NK-92 treated with Interleukin-12 subunit alpha and Interleukin-12 subunit beta, amount 100 ng/mL, for 24 hours (cell line): ENCODE measurements around the gene UBE2S.

Experiments used
- DNase-seq: peaks from one replicate; lab custom pipeline; 2025; lab: John Stamatoyannopoulos, UW

The UBE2S gene

GRCh38 chr19:55362174-55362989 lies 45.2 kb downstream of the UBE2S start:
- no peak for DNase-seq

DNA sequence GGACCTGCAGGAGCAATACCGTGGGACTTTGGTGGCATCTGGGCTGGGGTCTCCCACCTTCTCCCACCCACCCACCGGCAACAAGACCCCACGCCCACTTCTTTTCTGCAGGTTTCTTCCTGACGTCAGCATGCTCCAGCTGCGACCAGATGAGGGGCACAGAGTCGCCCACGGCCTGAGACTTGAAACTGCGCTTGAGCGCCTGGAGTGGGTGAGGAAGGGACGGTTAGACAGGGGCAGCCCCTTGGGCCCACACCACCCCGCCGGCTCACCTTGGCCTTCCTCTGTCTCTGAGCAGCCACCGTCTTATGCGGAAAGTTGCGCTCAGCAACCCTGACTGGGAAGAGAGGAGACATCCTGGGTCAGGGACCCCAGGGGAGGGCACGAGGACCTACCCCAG lies 46.7 kb downstream of the UBE2S start:
- no peak for DNase-seq

DNA sequence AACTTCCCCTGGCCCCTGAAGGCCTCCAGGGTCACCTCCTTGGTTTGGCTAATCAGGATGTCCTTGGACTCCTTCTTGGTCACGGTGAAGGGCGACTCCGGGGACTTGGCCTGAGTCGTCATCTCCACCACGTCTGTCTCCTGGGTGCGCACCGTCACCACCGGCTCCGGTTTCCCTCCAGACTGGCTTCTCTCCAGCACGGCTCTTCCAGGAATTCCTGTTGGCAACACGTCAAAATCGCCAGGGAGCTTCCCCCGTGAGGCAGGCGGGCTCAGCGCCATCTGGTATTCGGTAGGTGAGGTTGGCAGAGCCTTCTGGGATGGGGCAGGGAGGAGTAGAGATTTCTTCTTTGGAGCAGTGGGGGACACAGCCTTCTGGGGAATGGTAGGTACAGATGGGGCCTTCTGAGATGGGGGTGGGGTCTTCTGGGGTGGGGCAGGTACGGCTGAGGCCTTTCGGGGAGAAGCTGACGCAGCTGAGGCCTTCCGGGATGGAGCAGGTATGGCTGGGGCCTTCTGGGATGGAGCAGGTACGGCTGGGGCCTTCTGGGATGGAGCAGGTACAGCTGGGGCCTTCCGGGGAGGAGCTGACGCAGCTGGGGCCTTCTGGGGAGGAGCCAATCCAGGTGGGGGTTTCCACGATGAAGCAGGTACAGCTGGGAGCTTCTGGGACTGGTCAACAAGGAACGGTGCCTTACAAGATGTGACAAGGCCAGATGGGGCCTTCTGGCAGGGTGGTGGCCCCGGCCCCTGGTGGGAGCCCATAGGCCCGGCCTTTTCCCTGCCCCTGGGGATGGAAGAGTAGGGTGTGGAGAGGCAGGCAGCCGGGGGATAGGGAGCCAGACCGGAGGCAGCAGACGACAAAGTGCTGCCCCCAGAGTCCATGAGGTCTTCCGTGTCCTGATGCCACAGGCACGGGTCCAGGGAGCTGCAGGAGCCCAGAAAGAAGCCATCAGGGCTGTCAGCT lies 48.4 kb downstream of the UBE2S start:
- DNase-seq: no peak

DNA sequence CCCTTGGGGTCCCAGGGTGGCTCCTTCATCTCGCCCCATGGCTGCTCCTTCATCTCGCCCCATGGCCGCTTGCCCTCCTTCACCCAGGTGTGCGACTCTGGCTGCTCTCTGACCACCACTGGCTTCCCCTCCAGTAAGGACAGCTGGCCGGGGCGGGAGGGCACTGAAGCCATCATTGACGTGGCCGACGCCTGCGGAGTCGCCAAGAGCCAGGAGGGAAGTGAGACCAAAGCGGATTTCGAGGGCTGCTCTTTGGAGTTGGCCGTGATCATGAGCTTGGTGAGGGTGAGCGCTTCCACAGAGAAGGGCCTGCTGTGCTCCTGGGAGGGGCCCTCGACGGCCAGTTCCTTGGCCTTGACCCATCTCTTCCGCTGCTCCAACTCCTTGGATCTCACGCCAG lies 49.1 kb downstream of the UBE2S start:
- DNase-seq: no peak

DNA sequence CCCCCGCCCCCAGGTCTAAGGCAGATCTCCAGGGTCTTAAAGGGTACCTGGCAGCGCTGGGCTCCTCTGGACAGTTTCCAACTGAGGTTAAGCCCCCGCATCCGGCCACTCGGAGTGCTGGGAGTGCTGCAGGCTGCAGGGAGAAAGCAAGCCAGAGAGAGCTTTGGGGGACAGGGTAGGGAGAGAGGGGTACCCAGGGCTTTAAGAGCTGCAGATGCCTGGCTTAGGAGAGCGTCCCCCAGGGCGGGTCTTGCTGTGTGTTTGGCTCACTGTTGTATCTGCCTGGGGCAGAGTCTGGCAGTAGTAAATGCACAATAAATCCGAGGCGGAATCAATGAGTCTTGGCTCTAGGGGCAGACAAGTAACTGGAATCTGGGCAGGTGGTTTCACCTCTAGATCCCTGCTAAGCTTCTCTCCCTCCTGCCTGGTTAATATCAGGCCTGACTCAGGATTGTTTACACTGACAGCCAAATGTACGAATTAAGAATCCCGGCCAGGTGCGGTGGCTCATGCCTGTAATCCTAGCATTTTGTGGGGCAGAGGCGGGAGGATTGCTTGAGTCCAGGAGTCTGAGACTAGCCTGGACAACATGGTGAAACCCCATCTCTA lies 52.3 kb downstream of the UBE2S start:
- DNase-seq: no peak

DNA sequence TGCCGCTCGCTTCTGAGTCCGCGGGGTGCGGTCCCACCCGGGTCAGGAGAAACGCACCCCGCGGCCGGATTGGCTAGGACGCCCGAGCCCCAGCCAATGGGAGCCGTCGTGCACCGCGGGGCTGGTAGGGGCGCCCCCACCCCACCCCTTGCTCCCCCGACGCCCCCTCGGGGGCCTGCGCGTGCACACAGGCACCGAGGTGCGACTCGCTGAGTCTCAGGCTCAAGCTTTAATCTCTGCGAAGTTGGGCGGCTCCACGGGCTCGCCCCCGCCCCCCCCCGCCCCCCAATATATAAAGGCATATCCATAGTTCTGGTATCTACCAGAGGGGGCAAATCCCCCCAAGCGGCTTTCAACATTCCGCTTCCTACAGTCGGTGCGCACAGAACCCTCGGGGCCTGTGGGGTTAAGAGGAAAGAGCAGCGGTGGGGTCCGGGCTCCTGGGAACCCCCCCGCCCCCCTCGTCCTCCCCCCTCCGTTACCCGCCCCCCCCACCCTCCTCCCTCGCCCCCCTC lies 52.8 kb downstream of the UBE2S start, which contains the start of gene COX6B2:
Gene COX6B2, minus strand, starts transcription at position 22 of the 515 bp plus-strand sequence. CDS start 198 bp downstream, outside the sequence.
- DNase-seq: no peak

GRCh38 chr19:55353803-55354697 lies 53.5 kb downstream of the UBE2S start:
- DNase-seq: no peak

GRCh38 chr19:55353356-55353802 lies 54.2 kb downstream of the UBE2S start:
- DNase-seq: no peak

DNA sequence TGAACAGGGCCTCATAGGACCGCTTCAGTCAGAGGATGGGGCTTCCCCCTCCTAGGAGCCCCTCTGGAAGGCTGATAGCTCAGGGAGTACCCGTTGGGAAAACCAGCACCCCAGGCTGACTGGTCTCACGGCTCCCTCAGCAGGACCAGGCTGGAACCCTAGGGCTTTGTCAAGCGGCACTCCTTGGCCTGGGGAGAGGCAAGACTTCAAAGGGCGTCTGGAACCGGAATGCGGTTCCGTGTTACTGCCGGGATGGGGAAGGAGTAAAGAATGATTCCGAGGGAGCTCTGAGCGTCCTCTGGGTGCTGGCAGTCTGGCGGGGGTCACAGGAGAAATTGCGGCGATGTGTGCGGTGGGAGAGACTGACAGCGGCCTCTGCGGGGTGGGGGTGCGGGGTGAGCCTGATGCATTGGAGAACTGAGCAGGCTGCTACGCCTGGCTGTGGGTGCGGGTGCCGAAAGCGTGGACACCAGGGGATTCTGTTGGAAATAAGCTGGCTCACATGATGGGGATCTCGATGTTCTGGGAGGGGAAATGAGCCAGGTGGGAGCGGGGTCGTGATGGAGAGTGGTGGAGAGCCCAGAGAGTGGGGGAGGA lies 54.9 kb downstream of the UBE2S start:
- no peak for DNase-seq

- DNase-seq: no peak
These were observed 55.5 kb downstream of the UBE2S start for GRCh38 chr19:55352040-55352439.

GRCh38 chr19:55350620-55351315 lies 56.8 kb downstream of the UBE2S start:
- DNase-seq: no peak
